HPDE6-E6E7 (cell line): Measurements from ENCODE around the gene GLRX.
"Not testable (repeated sequence)": the region's sequence is repeated elsewhere in the genome, so short reads cannot be mapped to it uniquely, and the experiment has no call there.

ENCODE experiments used
- DNase-seq: peaks from one replicate; pipeline ENCODE4 v3.0.0; 2011; ENCODE audit warnings: missing footprints; ENCODE audit errors: extremely low spot score

Gene GLRX

GRCh38 chr5:95852567-95852966, 30.0 kb upstream of the GLRX start:
- no peak for DNase-seq

DNA sequence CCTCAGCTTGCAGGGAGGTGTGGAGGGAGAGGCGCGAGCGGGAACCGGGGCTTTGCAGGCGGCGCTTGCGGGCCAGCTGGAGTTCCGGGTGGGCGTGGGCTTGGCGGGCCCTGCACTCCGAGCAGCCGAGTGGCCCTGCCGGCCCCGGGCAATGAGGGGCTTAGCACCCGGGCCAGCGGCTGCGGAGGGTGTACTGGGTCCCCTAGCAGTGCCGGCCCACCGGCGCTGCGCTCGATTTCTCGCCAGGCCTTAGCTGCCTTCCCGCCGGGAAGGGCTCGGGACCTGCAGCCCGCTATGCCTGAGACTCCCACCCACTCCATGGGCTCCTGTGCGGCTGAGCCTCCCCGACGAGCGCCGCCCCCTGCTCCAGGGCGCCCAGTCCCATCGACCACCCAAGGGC, 28.6 kb upstream of the GLRX start:
- not testable (repeated sequence) for DNase-seq

DNA sequence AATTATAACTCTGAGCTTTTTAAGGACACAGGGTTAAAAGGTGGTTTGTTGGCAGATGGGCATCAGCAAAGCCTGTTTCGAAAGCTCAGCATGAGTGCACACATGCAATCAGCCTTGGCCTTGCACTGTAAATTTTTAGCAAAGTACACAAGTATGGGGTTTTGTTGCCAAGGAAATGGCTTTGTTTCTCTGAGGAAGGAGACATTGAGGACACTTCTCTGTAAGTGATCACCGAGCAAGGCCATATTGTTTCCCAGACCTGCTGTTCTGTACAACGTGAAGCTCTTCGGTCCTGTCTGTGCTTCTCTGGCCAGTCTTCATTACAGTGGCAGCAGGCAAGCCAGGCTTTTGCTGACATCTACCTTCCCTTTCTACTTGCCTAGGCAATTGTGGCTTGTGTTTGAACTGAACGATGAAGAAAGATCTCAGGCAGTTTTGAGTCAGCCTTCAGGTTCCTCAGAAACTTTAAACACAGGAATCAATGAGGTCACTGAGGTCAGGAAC, 27.9 kb upstream of the GLRX start:
- no peak for DNase-seq

DNA sequence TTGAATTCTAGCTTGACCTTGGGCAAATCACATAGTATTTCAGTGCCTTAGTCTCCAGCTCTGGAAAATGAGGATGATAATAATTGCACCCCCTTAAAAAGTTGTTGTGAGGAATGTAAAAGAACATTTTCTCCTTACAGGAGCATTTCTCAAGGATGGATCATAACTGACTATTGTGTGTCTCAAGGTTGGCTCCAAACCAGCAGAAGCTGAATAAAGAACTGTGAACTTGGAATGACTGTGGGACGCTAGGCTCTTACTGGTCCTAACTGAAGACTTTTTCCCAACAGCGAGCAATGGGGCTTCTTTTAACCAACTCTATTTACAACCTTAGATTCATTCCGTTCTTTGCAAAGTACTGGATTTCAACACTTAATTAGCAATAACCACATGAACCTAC, 26.2 kb upstream of the GLRX start:
- no peak for DNase-seq

DNA sequence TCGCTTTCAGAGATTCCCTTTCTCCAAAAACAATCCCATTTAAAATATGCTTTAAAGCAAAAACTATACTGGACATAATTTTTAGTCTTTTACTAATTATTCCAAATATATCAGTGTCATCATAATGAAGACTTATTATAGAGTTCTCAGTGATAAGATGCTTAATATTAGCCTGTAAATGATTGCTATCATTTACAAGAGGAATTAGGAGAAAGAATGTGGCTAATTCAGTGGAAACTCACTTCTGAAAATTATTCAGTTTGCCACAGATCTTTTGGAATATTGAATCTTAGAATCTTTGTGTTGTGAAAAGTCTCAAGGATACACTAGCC, 24.7 kb upstream of the GLRX start:
- DNase-seq, result no peak

DNA sequence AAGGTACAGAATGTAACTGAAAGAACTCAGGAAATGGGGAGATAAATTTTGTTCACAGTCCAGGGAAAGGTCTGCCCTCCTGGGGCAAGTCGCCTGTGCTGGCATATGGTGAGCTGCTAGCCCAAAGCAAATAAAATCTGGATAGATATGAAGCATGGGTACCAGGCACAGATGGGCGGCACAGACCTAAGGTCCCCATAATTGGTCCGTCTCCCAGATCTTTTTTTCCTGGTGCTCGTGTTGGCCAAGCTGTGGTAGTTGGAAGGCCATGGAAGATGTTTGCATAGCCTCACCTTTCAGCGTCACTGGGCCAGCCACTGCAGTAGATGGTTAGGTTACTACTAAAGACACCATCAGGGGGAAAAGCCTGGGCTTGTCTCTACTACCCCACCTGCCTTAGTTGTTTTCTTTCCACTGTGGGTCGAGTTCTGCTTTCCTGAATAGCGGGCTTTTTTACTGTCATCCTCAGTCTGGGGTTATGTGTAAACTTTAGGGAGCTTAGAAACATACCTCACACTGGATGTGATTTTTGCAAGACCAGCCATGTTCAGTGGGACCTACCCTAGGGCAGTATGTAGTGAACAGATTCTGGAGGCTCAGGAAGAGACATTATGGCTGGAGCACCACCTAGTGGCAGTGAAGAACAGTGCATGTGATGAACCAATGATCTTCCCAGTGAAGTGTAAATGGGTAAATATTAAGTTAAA, 24.2 kb upstream of the GLRX start:
- DNase-seq, result peak; percentile 79

DNA sequence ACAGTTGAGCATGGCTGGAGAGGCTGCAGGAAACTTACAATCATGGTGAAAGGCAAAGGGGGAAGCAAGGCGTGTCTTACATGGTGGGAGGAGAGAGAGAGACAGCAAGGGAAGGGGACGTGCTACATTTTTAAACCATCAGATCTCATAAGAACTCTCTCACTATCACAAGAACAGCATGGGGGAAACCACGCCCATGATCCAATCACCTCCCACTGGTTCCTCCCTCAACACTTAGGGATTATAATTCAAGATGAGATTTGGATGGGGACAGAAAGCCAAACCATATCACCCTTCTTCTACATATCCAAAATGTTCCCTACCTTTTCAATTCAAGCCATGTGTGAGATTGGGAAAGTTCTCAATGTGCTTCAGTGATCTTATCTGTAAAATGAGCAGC, 22.9 kb upstream of the GLRX start:
- DNase-seq, result no peak

DNA sequence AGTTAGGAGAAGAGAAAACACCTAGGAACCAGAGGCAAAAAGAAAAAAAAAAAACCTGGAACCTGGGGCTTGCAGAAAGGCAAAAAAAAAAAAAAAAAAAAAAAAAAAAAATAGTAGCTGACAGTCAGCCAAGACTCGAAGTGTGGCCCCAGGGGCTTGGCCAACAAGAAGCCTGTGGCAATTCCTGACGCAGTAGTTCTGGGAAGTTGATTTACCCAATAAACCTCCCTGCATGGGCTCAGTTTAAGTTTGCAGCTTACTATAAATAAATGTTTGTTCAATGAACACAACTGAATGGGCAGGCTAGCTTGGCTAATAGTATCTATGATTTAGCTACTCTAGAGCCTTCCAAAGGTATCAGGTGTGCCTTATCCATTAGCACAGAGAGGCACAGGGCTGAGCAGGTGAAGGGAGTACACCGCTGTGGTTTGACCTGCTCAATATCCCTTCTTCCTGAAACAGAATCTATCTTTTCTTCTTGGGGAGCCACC, 21.3 kb upstream of the GLRX start:
- no peak for DNase-seq

GRCh38 chr5:95842854-95843544, 20.5 kb upstream of the GLRX start:
- DNase-seq, result no peak

- DNase-seq, result no peak
These were observed 19.6 kb upstream of the GLRX start for GRCh38 chr5:95841914-95842812.

GRCh38 chr5:95840956-95841705, 18.6 kb upstream of the GLRX start:
- DNase-seq, result no peak

DNA sequence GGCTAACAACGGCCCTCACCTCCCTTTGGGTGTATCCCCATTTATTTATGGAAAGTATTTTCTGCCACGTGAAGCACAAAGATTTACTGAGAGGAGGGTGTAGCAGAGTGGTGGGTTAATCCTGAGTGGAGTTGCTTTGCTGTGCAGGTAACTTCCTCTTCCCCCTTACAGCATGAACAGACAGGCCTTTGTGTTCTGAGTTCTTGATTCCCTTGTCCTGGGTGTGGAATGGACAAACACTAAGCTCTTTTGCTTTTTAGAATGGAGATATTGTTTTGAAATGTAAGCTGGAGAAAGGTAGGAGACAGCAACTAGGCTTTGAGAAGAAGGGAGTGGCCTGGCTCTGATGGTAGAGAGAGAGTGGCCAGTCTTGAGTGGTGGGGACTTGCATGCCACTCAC, 17.1 kb upstream of the GLRX start:
- DNase-seq, result no peak

DNA sequence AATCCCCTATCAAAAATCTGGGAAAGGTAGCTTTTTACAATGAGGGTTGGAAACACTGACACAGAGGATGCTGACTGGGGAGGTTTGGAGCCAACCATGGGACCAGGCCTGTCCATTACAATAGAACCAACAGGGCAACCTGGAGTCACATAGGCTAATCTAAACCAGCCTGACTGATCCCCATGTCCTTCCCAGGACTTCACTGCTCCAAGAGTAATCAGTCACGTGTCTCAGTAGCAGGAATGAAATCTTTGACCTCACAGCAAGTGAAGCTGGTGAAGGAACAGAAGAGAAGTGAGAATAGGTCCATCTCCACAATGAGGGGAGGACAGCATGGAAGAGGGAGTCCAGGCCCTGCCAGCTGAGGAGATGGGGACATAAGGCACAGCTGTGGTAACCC, 16.0 kb upstream of the GLRX start:
- no peak for DNase-seq

GRCh38 chr5:95838001-95838520, 15.5 kb upstream of the GLRX start:
- no peak for DNase-seq

DNA sequence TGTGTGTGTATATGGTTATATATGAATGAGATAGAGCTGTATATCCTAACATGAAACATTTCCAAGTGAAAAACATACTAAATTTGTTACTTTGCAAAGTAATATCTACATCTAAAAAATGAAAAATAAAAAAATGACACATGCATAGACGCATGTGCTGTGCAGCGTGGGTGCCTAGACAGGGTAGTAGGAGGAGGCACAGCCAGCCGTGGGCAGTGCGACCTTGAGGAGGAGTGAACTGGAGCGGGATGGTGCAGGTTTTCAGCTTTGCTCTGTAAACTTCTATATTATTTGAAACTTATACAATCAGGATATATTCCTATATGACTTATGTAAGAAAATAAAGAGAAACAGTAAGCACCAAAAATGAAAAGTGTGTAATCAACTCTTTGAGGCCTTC, 15.0 kb upstream of the GLRX start:
- DNase-seq, result no peak

GRCh38 chr5:95836971-95837370, 14.4 kb upstream of the GLRX start:
- not testable (repeated sequence) for DNase-seq

GRCh38 chr5:95836544-95836943, 14.0 kb upstream of the GLRX start:
- DNase-seq, result no peak

GRCh38 chr5:95835682-95836385, 13.3 kb upstream of the GLRX start:
- DNase-seq, result no peak

- peak; percentile 34 for DNase-seq
These were observed 10.1 kb upstream of the GLRX start for GRCh38 chr5:95832664-95833063.

- no peak for DNase-seq
These were observed 7.7 kb upstream of the GLRX start for GRCh38 chr5:95830226-95830625.

DNA sequence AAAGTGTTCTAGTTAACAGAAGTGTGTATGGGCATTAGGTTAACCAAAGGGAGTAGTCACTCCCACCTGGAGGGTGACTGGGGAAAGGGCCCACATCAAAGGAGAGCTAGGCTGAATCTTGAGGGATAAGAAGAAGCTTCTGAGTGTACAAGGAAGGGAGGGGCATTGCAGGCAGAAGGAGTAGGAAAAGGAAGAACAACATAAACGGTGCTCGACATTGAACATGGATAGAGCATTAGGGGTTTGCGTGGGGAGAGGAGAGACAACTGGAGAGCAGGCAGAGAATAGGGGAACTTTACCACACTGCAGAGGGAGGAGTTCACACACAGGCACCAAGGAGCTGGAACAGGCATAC, 5.3 kb upstream of the GLRX start:
- no peak for DNase-seq
